HG02798 (cell line): ENCODE measurements around the gene TUBA3D.
"Not testable (repeated sequence)": the region's sequence is repeated elsewhere in the genome, so short reads cannot be mapped to it uniquely, and the experiment has no call there.

Experiments
- ATAC-seq: cut with Tn5 transposase; IDR thresholded peaks from one replicate; pipeline ENCODE4 v1.9.1; 2021; ENCODE audit warnings: mild to moderate bottlenecking; ENCODE audit not compliant: unreplicated experiment, poor library complexity

The TUBA3D gene

GRCh38 chr2:131511969-131512870, 36.3 kb downstream of the TUBA3D start:
- not testable (repeated sequence) for ATAC-seq

GRCh38 chr2:131514408-131515166, 38.7 kb downstream of the TUBA3D start:
- peak; percentile 75 for ATAC-seq

GRCh38 chr2:131515235-131515634, 39.3 kb downstream of the TUBA3D start:
- peak; percentile 26 for ATAC-seq

- ATAC-seq = no peak
Observed at GRCh38 chr2:131516011-131516410, 40.1 kb downstream of the TUBA3D start.

GRCh38 chr2:131516621-131517020, 40.7 kb downstream of the TUBA3D start:
- not testable (repeated sequence) for ATAC-seq

GRCh38 chr2:131517106-131517831, 41.4 kb downstream of the TUBA3D start:
- ATAC-seq = no peak

- not testable (repeated sequence) for ATAC-seq
Observed at GRCh38 chr2:131517856-131518255, 41.9 kb downstream of the TUBA3D start.

GRCh38 chr2:131518531-131518930, 42.6 kb downstream of the TUBA3D start:
- not testable (repeated sequence) for ATAC-seq

- ATAC-seq = no peak
Observed at GRCh38 chr2:131519466-131519865, 43.5 kb downstream of the TUBA3D start.

- ATAC-seq = not testable (repeated sequence)
Observed at GRCh38 chr2:131519871-131520470, 44.1 kb downstream of the TUBA3D start.

GRCh38 chr2:131520526-131520925, 44.6 kb downstream of the TUBA3D start:
- no peak for ATAC-seq

GRCh38 chr2:131521524-131521923, 45.6 kb downstream of the TUBA3D start:
- not testable (repeated sequence) for ATAC-seq

GRCh38 chr2:131521961-131522781, 46.3 kb downstream of the TUBA3D start:
- ATAC-seq = no peak

GRCh38 chr2:131525256-131525655, 49.3 kb downstream of the TUBA3D start:
- not testable (repeated sequence) for ATAC-seq

GRCh38 chr2:131527131-131528001, 51.4 kb downstream of the TUBA3D start, which contains the start of gene CCDC74A:
Gene CCDC74A, plus strand, starts transcription at chr2:131527888. Its CDS starts 83 bp downstream, at chr2:131527971.
- peak; percentile 92 for ATAC-seq

- ATAC-seq = peak; percentile 68
Observed at GRCh38 chr2:131528981-131529863, 53.3 kb downstream of the TUBA3D start.

GRCh38 chr2:131529864-131530445, 54.0 kb downstream of the TUBA3D start:
- ATAC-seq = not testable (repeated sequence)
